Sigmoid colon (tissue), 4 donors: Measurements from ENCODE around the gene CSH2.
"Not testable (repeated sequence)": the region's sequence is repeated elsewhere in the genome, so short reads cannot be mapped to it uniquely, and the experiment has no call there.

Experiments used
- POLR2A ChIP-seq, 2 donors: fragments of 450-650 bp; IDR thresholded peaks; one replicate each; pipeline ENCODE4 v1.6.1; 2016; ENCODE audit warnings: antibody characterized with exemption in 2 of 2, mild to moderate bottlenecking in 2 of 2, moderate library complexity in 2 of 2
- POLR2AphosphoS5 ChIP-seq, 4 donors: sonication (generic); formaldehyde crosslinking; IDR thresholded peaks; one replicate each; pipeline ENCODE4 v1.6.1; 2017; ENCODE audit warnings: antibody characterized with exemption in 4 of 4
- TF ChIP-seq, protein P1 (sequence below), 4 experiments: fragments of 450-650 bp in 3 of 4; fragments of 200-600 bp in 1 of 4; IDR thresholded peaks; one replicate each; pipeline ENCODE4 v1.5.1; 2016 to 2019; ENCODE audit warnings: antibody characterized with exemption in 4 of 4, mild to moderate bottlenecking in 3 of 4, moderate library complexity in 2 of 4

DNA sequence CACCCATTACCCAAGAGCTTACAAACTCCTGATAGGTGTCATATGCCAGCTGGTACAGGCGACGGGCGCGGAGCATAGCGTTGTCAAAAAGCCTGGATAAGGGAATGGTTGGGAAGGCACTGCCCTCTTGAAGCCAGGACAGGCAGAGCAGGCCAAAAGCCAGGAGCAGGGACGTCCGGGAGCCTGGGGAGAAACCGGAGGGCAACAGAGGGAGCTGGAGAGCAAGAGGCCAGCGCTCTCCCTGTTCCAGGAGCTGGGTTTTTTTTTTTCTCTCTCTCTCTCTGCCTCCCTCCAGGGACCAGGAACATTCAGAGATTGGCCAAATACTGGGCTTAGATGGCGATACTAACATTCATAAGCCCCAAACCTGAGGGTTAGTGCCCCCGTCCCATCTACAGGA, 7.9 kb upstream of the CSH2 start:
- TF ChIP-seq, protein P1, sequence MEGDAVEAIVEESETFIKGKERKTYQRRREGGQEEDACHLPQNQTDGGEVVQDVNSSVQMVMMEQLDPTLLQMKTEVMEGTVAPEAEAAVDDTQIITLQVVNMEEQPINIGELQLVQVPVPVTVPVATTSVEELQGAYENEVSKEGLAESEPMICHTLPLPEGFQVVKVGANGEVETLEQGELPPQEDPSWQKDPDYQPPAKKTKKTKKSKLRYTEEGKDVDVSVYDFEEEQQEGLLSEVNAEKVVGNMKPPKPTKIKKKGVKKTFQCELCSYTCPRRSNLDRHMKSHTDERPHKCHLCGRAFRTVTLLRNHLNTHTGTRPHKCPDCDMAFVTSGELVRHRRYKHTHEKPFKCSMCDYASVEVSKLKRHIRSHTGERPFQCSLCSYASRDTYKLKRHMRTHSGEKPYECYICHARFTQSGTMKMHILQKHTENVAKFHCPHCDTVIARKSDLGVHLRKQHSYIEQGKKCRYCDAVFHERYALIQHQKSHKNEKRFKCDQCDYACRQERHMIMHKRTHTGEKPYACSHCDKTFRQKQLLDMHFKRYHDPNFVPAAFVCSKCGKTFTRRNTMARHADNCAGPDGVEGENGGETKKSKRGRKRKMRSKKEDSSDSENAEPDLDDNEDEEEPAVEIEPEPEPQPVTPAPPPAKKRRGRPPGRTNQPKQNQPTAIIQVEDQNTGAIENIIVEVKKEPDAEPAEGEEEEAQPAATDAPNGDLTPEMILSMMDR (IDR thresholded peaks at IDR 0.05): not testable (repeated sequence)
- TF ChIP-seq POLR2A, POLR2AphosphoS5 (IDR thresholded peaks at IDR 0.05): not testable (repeated sequence)
